ENCODE measurements around the gene IL1RAPL1. TPM values are rescaled to one million over a fixed set of nuclear protein-coding genes. Genes with fewer than 3 reads are reported as not detected.

IL1RAPL1 gene
- total RNA-seq, 2 donors from 2014 or later = 0.54 TPM; not detected in 1

- no peak for TF ChIP-seq CTCF (IDR thresholded peaks at IDR 0.05)
- Histone ChIP-seq H3K27me3 (replicated peaks; ENCODE audit: insufficient read depth) (no peaks in the 10 kb centered on the region), H3K4me1 (ENCODE audit: control insufficient read depth in 1 of 2, low read depth in 2 of 2) (no peaks in the 10 kb centered on the region), H3K36me3 (no peaks in the 10 kb centered on the region), H3K9me3 (no peaks in the 10 kb centered on the region), H3K27ac (no peak overlapping the region), H3K4me3 (no peak overlapping the region)
- DNase-seq (ENCODE audit: low spot score) (no peak), ATAC-seq (ENCODE audit: insufficient number of reproducible peaks, low FRiP score, low read depth) (no peak)
Measured at GRCh38 chrX:29466456-29466855, 879.2 kb downstream of the IL1RAPL1 start.

GRCh38 chrX:29468911-29469494 is 881.8 kb downstream of the IL1RAPL1 start:
- Histone ChIP-seq H3K4me1 (ENCODE audit: control insufficient read depth in 1 of 2, low read depth in 2 of 2) (no peaks in the 10 kb centered on the region), H3K4me3 (no peak overlapping the region), H3K9me3 (no peaks in the 10 kb centered on the region), H3K27me3 (replicated peaks; ENCODE audit: insufficient read depth) (no peaks in the 10 kb centered on the region), H3K27ac (no peak overlapping the region), H3K36me3 (no peaks in the 10 kb centered on the region)
- TF ChIP-seq CTCF (IDR thresholded peaks at IDR 0.05) = no peak
- ATAC-seq (ENCODE audit: insufficient number of reproducible peaks, low FRiP score, low read depth) = no peak
- no peak for DNase-seq (ENCODE audit: low spot score)

GRCh38 chrX:29470030-29470429 is 882.8 kb downstream of the IL1RAPL1 start:
- no peak overlapping the region for H3K27ac ChIP-seq
- TF ChIP-seq CTCF (IDR thresholded peaks at IDR 0.05) = no peak
- no peaks in the 10 kb centered on the region for H3K36me3 ChIP-seq
- H3K4me3 ChIP-seq = no peak overlapping the region
- DNase-seq (ENCODE audit: low spot score) (no peak), ATAC-seq (ENCODE audit: insufficient number of reproducible peaks, low FRiP score, low read depth) (no peak)
- H3K4me1 ChIP-seq (ENCODE audit: control insufficient read depth in 1 of 2, low read depth in 2 of 2) = no peaks in the 10 kb centered on the region
- H3K9me3 ChIP-seq = no peaks in the 10 kb centered on the region
- H3K27me3 ChIP-seq (replicated peaks; ENCODE audit: insufficient read depth) = no peaks in the 10 kb centered on the region

GRCh38 chrX:29471829-29472228 is 884.6 kb downstream of the IL1RAPL1 start:
- Histone ChIP-seq H3K4me1 (ENCODE audit: control insufficient read depth in 1 of 2, low read depth in 2 of 2) (no peaks in the 10 kb centered on the region), H3K27ac (no peak overlapping the region), H3K9me3 (no peaks in the 10 kb centered on the region), H3K36me3 (no peaks in the 10 kb centered on the region), H3K4me3 (no peak overlapping the region), H3K27me3 (replicated peaks; ENCODE audit: insufficient read depth) (no peaks in the 10 kb centered on the region)
- DNase-seq (ENCODE audit: low spot score) (no peak), ATAC-seq (ENCODE audit: insufficient number of reproducible peaks, low FRiP score, low read depth) (no peak)
- TF ChIP-seq CTCF (IDR thresholded peaks at IDR 0.05) = no peak

GRCh38 chrX:29477878-29478277 is 890.6 kb downstream of the IL1RAPL1 start:
- Histone ChIP-seq H3K9me3 (no peaks in the 10 kb centered on the region), H3K4me3 (no peak overlapping the region), H3K27ac (no peak overlapping the region), H3K4me1 (ENCODE audit: control insufficient read depth in 1 of 2, low read depth in 2 of 2) (no peaks in the 10 kb centered on the region), H3K36me3 (no peaks in the 10 kb centered on the region), H3K27me3 (replicated peaks; ENCODE audit: insufficient read depth) (no peaks in the 10 kb centered on the region)
- ATAC-seq (ENCODE audit: insufficient number of reproducible peaks, low FRiP score, low read depth) (no peak), DNase-seq (ENCODE audit: low spot score) (no peak)
- TF ChIP-seq CTCF (IDR thresholded peaks at IDR 0.05) = no peak

All from thoracic aorta (tissue), 2 donors.